ENCODE measurements around the gene TAB2.
"Not testable (repeated sequence)": the region's sequence is repeated elsewhere in the genome, so short reads cannot be mapped to it uniquely, and the experiment has no call there.

Gene TAB2

GRCh38 chr6:149311766-149312165 is 5.7 kb upstream of the TAB2 start:
- no peak for DNase-seq (ENCODE audit: low spot score)

GRCh38 chr6:149313070-149313469 is 4.4 kb upstream of the TAB2 start:
- DNase-seq (ENCODE audit: low spot score) = no peak

GRCh38 chr6:149313861-149314260 is 3.7 kb upstream of the TAB2 start:
- no peak for DNase-seq (ENCODE audit: low spot score)

- DNase-seq (ENCODE audit: low spot score) = no peak
Measured at GRCh38 chr6:149314325-149314905, 3.1 kb upstream of the TAB2 start.

- DNase-seq (ENCODE audit: low spot score) = no peak
Measured at GRCh38 chr6:149316108-149316727, 1.3 kb upstream of the TAB2 start.

- peak; percentile 87 for DNase-seq (ENCODE audit: low spot score)
Measured at GRCh38 chr6:149316740-149317643, 520 bp upstream of the TAB2 start.

- DNase-seq (ENCODE audit: low spot score) = peak; percentile 34
Measured at GRCh38 chr6:149318581-149319286, 1.2 kb downstream of the TAB2 start.

- no peak for DNase-seq (ENCODE audit: low spot score)
Measured at GRCh38 chr6:149319422-149319821, 1.9 kb downstream of the TAB2 start.

- not testable (repeated sequence) for DNase-seq (ENCODE audit: low spot score)
Measured at GRCh38 chr6:149320016-149320415, 2.5 kb downstream of the TAB2 start.

GRCh38 chr6:149320796-149321195 is 3.3 kb downstream of the TAB2 start:
- DNase-seq (ENCODE audit: low spot score) = no peak

GRCh38 chr6:149323353-149323752 is 5.8 kb downstream of the TAB2 start:
- DNase-seq (ENCODE audit: low spot score) = no peak

- no peak for DNase-seq (ENCODE audit: low spot score)
Measured at GRCh38 chr6:149323925-149324324, 6.4 kb downstream of the TAB2 start.

GRCh38 chr6:149324428-149324827 is 6.9 kb downstream of the TAB2 start:
- no peak for DNase-seq (ENCODE audit: low spot score)

- DNase-seq (ENCODE audit: low spot score) = no peak
Measured at GRCh38 chr6:149325648-149326236, 8.2 kb downstream of the TAB2 start.

GRCh38 chr6:149327638-149328037 is 10.1 kb downstream of the TAB2 start:
- no peak for DNase-seq (ENCODE audit: low spot score)

- no peak for DNase-seq (ENCODE audit: low spot score)
Measured at GRCh38 chr6:149328083-149328482, 10.6 kb downstream of the TAB2 start.

- no peak for DNase-seq (ENCODE audit: low spot score)
Measured at GRCh38 chr6:149329529-149329928, 12.0 kb downstream of the TAB2 start.

- DNase-seq (ENCODE audit: low spot score) = no peak
Measured at GRCh38 chr6:149330133-149330532, 12.6 kb downstream of the TAB2 start.

- DNase-seq (ENCODE audit: low spot score) = no peak
Measured at GRCh38 chr6:149331043-149331807, 13.7 kb downstream of the TAB2 start.

- DNase-seq (ENCODE audit: low spot score) = no peak
Measured at GRCh38 chr6:149331871-149332270, 14.4 kb downstream of the TAB2 start.

GRCh38 chr6:149332602-149333265 is 15.2 kb downstream of the TAB2 start:
- no peak for DNase-seq (ENCODE audit: low spot score)

Data from SW480 (cell line).